GM18507 (cell line): ENCODE data around the gene LRRC8A.
"Not testable (repeated sequence)": the region's sequence is repeated elsewhere in the genome, so short reads cannot be mapped to it uniquely, and the experiment has no call there.

Source experiments
- DNase-seq: peaks from one replicate; pipeline ENCODE4 v3.0.0; 2011; ENCODE audit warnings: low read depth; ENCODE audit not compliant: insufficient read length; ENCODE audit errors: extremely low spot score
- FAIRE-seq: peaks from 2 replicates; lab custom pipeline; 2011; peaks lifted over from hg19 to GRCh38; lab: Jason Lieb, UNC

Gene LRRC8A

DNA sequence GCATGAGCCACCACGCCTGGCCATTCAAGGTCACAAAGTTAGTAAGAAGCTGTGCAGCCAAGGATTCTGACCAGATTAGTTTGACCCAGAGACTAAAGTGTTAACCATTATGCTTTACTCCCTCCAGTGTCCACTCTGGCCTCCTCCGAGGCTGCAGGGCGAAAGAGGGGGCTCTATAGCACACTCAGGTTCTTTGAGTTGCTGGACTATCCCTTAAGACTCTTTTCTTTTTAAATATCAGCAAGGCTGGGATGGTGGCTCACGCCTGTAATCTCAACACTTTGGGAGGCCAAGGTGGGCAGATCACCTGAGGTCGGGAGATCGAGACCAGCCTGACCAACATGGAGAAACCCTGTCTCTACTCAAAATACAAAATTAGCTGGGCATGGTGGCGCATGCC is 63.0 kb downstream of the LRRC8A start:
- FAIRE-seq, DNase-seq: not testable (repeated sequence)

DNA sequence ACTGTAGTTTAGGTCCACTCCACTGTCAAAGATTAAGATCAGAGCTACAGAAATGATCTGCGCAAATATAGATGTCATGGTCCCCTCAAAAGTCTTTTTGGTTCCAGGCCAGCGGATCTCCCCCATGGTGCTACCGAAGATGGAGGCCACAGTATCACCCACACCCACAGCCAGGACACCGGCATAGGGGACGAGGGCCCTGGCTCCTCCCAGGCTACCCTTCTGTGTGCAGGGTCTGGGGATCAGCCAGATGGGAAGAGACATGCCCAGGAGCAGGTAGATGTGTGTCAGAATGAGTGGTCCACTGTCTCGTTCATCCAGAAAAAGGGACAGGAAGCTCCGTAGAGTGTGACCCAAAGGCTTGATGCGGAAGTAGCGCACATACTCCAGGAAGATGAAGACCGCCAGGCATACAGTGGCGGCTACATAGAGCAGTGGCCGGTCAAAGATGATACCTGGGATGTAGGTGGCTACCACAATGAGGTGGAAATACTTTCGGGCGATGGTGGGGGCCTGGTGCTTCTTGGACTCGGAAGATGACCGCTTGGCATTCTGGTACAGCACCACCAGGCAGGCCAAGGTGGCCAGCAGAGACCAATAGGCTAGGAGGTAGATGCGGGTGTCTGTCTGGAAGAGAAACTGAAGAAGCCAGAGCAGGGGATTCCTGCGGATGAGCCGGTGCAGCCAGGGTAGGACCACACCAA is 64.0 kb downstream of the LRRC8A start:
- DNase-seq, result no peak
- no peak for FAIRE-seq

DNA sequence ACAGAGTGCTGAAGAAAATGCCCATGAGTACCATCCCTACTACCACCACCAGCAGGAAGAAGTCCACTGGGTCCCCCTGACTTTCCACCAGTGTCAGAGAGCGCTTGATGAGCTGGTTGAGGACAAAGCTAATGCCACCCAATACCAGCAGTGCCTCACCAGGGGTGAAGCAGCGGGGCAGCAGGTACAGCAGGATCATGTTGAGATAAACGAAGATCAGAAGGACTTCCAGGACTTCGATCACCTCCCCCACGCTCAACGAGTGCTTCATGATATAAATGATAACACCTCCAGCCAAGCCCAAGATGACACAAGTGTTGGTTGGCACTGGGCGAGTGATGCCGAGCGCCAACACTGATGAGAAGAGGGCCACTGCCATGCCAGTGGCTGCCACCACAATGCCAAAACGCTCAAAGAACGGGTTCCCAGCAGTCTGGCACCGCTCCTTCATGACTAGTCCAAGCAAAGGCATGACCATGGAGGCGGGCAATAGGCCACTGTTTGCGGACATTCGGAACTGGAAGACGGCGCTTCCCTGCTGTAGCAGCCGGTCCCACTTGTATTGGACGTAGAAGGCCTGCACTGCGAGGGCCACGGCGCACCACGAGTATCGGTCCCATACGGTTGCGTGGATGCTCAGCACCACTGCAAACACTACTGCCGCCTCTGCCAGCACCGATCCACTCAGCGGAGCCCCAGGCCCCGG is 64.8 kb downstream of the LRRC8A start:
- DNase-seq (no peak), FAIRE-seq (no peak)

DNA sequence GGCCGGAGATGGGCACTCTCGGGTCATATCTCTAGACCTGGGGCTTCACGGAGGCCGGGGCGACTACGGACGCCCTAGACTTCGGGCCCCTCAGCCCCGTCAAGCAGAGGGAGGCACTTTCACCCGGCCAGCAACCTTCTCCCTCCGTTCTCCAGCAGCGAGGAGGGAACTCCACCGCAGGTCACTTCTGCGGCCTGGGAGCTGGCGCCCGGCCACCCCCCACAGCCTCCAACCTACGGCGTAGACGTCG is 65.3 kb downstream of the LRRC8A start:
- no peak for DNase-seq
- FAIRE-seq, result no peak

DNA sequence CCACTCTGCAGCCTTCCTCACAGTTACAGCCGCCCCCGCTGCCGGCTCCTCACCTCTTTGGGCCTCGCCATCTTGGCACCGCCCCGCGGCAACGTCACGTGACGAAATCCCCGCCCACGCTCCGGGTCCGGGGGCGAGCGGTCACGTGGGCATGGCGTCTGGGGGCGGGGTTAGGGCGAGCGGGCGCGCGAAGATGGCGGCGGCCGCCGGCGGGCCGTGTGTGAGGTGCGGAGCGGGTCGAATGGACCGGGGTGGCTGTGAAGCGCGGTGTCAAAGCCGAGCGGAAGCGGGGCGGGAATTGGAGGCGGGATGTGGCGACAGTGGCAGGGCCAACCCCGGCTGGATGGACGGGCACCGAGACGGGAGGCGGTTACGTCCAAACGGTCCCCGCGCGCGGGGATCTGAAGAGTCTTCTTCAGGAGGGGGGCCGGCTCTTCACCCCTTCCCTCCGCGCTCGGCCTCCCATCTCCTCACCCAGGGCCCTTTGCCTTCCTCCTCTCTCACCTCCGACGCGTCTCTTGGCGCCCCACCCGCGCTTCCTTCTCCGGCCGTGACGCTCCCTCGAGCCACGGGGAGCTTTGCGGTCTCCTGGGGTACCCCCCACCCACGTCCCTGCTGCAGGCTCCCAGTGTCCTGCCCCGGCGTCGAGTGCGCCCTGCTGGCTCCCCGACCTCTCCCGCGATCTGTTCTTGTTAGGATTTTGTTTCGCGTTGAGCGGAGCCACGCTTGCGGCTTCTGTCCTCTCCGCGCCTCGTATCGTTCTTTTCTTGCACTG is 65.8 kb downstream of the LRRC8A start, which contains the start of the genes DOLK and NUP188:
TSS of gene DOLK (minus strand) at position 77 of the 775 bp plus-strand sequence. CDS start 300 bp downstream, outside the sequence.
TSS of gene NUP188 (plus strand) at position 173 of the 775 bp plus-strand sequence. CDS start at position 194, 21 bp downstream.
- peak; percentile 86 for FAIRE-seq
- peak; percentile 99 for DNase-seq

DNA sequence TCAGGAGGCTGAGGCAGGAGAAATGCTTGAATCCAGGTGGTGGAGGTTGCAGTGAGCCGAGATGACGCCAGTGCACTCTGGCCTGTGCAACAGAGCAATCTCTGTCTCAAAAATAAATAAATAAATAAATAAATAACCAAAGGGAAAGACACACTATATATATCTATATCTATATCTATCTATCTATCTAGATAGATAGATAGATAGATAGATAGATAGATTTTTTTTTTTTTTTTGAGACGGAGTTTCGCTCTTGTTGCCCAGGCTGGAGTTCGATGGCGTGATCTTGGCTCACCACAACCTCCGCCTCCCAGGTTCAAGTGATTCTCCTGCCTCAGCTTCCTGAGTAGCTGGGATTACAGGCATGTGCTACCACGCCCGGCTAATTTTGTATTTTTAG is 79.5 kb downstream of the LRRC8A start:
- not testable (repeated sequence) for FAIRE-seq

More for the DNA sequence above, 79.5 kb downstream of the LRRC8A start:
- not testable (repeated sequence) for DNase-seq
